Testis (tissue), 3 donors: ENCODE results near the gene FNDC8. TPM values are rescaled to one million over a fixed set of nuclear protein-coding genes. Genes with fewer than 3 reads are reported as not detected.
"Not testable (repeated sequence)": the region's sequence is repeated elsewhere in the genome, so short reads cannot be mapped to it uniquely, and the experiment has no call there.

Source experiments
- DNase-seq: peaks from one replicate; pipeline ENCODE4 v3.0.0-alpha.2; 2019
- H3K27ac ChIP-seq, 2 donors: fragments of 200-600 bp; sonication (generic); one replicate each; pipeline ENCODE4 v1.5.1; 2019
- H3K27me3 ChIP-seq: fragments of 200-600 bp; sonication (generic); one replicate; pipeline ENCODE4 v1.5.1; 2019
- H3K36me3 ChIP-seq: fragments of 200-600 bp; sonication (generic); one replicate; pipeline ENCODE4 v1.5.1; 2017; ENCODE audit warnings: low read depth; ENCODE audit errors: missing control alignments
- H3K4me1 ChIP-seq: fragments of 200-600 bp; sonication (generic); one replicate; pipeline ENCODE4 v1.5.1; 2019
- H3K4me3 ChIP-seq, 2 donors: fragments of 200-600 bp; sonication (generic); one replicate each; pipeline ENCODE4 v1.5.1; 2017 to 2019
- H3K9me3 ChIP-seq: fragments of 200-600 bp; sonication (generic); one replicate; pipeline ENCODE4 v1.5.1; 2017
- POLR2A ChIP-seq: fragments of 450-650 bp; IDR thresholded peaks from one replicate; pipeline ENCODE4 v1.6.1; 2017; ENCODE audit warnings: antibody characterized with exemption, mild to moderate bottlenecking, moderate library complexity
- whole genome bisulfite sequencing, 2 donors: methylation state at CpG; one replicate each; pipeline ENCODE4 v1.1.5; 2018; 5-methylcytosine and 5-hydroxymethylcytosine counted together
- intact Hi-C: fragments of 100-400 bp; cut with DNase I; formaldehyde crosslinking; loops from one replicate; pipeline ENCODE4 v1.15.1; 2023; ENCODE audit warnings: low total_unique reads
- polyA plus RNA-seq: library from polyadenylated mRNA; stranded (reverse); fragments of 350-450 nt; fragmentation: Illumina TruSeq; extraction: RNeasy Lipid Tissue Mini Kit (QIAGEN cat#74804); gene quantifications from one replicate; pipeline ENCODE4 v1.2.3, GENCODE V29; 2014; ENCODE audit warnings: low read depth, low replicate concordance; ENCODE audit not compliant: insufficient read depth
- total RNA-seq, 2 donors: library from RNA; depleted of rRNA; stranded (reverse); fragments of >200 nt; gene quantifications; one replicate each; pipeline ENCODE4 v1.2.3, GENCODE V29; 2016
- TF ChIP-seq, protein P1 (sequence below), 3 experiments: fragments of 450-650 bp in 2 of 3; fragments of 200-600 bp in 1 of 3; sonication (generic) in 1 of 3; IDR thresholded peaks; one replicate each; pipeline ENCODE4 v1.5.1; 2016 to 2019; ENCODE audit warnings: antibody characterized with exemption in 3 of 3, mild to moderate bottlenecking in 2 of 3, moderate library complexity in 1 of 3

The FNDC8 gene
- total and polyA plus RNA-seq, 3 donors from 2014 or later: 39.0 to 138 (median 120) TPM

GRCh38 chr17:35101725-35102124 is 19.7 kb upstream of the FNDC8 start:
- no peak for DNase-seq
- Histone ChIP-seq H3K4me3 (no peak overlapping the region), H3K36me3 (no peaks in the 10 kb centered on the region), H3K27me3 (no peaks in the 10 kb centered on the region), H3K9me3 (no peaks in the 10 kb centered on the region), H3K4me1 (no peaks in the 10 kb centered on the region), H3K27ac (no peak overlapping the region)
- intact Hi-C loops: no loop called here
- WGBS, 2 donors: 93 to 94% methylated on average over 2 of the region's 2 CpGs
- TF ChIP-seq, protein P1, sequence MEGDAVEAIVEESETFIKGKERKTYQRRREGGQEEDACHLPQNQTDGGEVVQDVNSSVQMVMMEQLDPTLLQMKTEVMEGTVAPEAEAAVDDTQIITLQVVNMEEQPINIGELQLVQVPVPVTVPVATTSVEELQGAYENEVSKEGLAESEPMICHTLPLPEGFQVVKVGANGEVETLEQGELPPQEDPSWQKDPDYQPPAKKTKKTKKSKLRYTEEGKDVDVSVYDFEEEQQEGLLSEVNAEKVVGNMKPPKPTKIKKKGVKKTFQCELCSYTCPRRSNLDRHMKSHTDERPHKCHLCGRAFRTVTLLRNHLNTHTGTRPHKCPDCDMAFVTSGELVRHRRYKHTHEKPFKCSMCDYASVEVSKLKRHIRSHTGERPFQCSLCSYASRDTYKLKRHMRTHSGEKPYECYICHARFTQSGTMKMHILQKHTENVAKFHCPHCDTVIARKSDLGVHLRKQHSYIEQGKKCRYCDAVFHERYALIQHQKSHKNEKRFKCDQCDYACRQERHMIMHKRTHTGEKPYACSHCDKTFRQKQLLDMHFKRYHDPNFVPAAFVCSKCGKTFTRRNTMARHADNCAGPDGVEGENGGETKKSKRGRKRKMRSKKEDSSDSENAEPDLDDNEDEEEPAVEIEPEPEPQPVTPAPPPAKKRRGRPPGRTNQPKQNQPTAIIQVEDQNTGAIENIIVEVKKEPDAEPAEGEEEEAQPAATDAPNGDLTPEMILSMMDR (IDR thresholded peaks at IDR 0.05): no peak
- no peak for TF ChIP-seq POLR2A

DNA sequence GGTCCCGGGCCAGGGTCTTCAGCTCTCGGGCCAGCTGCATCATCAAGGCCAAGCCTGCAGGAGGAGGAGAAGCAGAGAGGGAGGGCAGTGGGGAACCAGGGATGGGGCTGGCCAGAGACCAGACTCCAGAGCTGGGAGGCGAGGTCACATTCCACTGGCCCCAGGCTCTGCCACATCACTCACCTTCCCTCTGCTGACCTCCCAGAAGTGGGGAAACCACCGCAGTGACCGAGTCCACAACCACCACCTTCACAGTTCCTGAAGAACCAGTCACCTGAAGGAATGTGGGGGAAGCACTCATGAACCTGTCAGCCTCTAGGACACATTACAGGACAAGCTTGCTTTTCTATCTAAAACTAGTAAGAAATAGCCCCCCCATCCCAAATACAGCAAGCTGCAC is 18.1 kb upstream of the FNDC8 start:
- no peaks in the 10 kb centered on the region for H3K4me1 ChIP-seq

GRCh38 chr17:35104844-35105450 is 16.5 kb upstream of the FNDC8 start:
- DNase-seq: no peak
- intact Hi-C loops: no loop called here
- Histone ChIP-seq H3K36me3 (no peaks in the 10 kb centered on the region), H3K9me3 (no peaks in the 10 kb centered on the region), H3K4me3 (no peak overlapping the region), H3K27me3 (no peaks in the 10 kb centered on the region), H3K27ac (no peak overlapping the region), H3K4me1 (no peaks in the 10 kb centered on the region)
- no peak for TF ChIP-seq POLR2A
- TF ChIP-seq, protein P1 (IDR thresholded peaks at IDR 0.05): no peak
- WGBS, 2 donors: 94 to 99% methylated on average over 5 of the region's 5 CpGs

More for the DNA sequence above, 18.1 kb upstream of the FNDC8 start:
- no peaks in the 10 kb centered on the region for H3K27me3 ChIP-seq
- TF ChIP-seq, protein P1 (IDR thresholded peaks at IDR 0.05): no peak
- no peak for TF ChIP-seq POLR2A
- no peaks in the 10 kb centered on the region for H3K9me3 ChIP-seq
- no peak for DNase-seq
- 69 to 76% methylated on average over 2 to 5 of the region's 5 CpGs for WGBS, 2 donors
- H3K27ac ChIP-seq: no peak overlapping the region
- intact Hi-C loops: no loop called here
- no peaks in the 10 kb centered on the region for H3K36me3 ChIP-seq
- no peak overlapping the region for H3K4me3 ChIP-seq

- H3K9me3 ChIP-seq, H3K4me3 ChIP-seq, intact Hi-C loops, H3K27me3 ChIP-seq, H3K4me1 ChIP-seq, H3K27ac ChIP-seq, H3K36me3 ChIP-seq, DNase-seq: not testable (repeated sequence)
- 93 to 99% methylated on average over 17 of the region's 17 CpGs for WGBS, 2 donors
Observed at GRCh38 chr17:35110791-35111190, 10.6 kb upstream of the FNDC8 start.

DNA sequence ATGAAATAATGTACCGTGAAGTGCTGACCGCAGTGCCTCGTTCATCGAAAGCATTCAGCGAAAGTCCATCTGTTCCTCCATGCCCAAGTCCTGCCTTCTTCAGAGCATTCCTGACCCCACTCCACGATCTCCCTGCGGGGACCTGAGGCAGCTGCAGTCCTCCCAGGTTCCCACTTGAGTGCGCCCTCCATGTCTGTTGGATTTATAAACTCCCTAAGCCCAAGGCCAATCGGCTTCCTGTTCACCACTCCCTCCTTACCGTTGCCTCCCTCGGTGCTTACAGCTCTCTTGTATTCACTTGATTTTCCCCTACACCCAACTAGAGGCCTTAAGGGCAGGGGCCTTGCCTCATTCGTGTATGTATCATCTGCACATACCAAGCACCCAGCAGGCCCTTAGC is 4.6 kb upstream of the FNDC8 start:
- 86% methylated on average over 12 of the region's 12 CpGs for WGBS, 2 donors
- Histone ChIP-seq H3K27ac (no peak overlapping the region), H3K9me3 (no peaks in the 10 kb centered on the region), H3K27me3 (no peaks in the 10 kb centered on the region), H3K36me3 (no peaks in the 10 kb centered on the region), H3K4me3 (no peak overlapping the region), H3K4me1 (peaks cover 4% of the 10 kb centered on the region)
- no peak for DNase-seq
- intact Hi-C loops: no loop called here
- TF ChIP-seq POLR2A: no peak
- TF ChIP-seq, protein P1 (IDR thresholded peaks at IDR 0.05): no peak
